Panc1 (cell line): ENCODE measurements around the gene TAS2R38.

Experiments
- POLR2AphosphoS5 ChIP-seq: IDR thresholded peaks from 2 replicates; pipeline ENCODE4 v1.6.1; 2012; ENCODE audit warnings: mild to moderate bottlenecking, low read depth, low read length, moderate library complexity
- SIN3A ChIP-seq: IDR thresholded peaks from 2 replicates; pipeline ENCODE4 v1.6.1; 2012; ENCODE audit warnings: low read depth, mild to moderate bottlenecking, low read length, moderate library complexity, borderline replicate concordance; ENCODE audit not compliant: insufficient read depth
- TCF7L2 ChIP-seq: IDR thresholded peaks from 2 replicates; pipeline ENCODE4 v1.6.1; 2011; ENCODE audit warnings: mild to moderate bottlenecking, low read depth, low read length, inconsistent platforms
- TF ChIP-seq, protein P1 (sequence below): fragments of 450-650 bp; IDR thresholded peaks from 2 replicates; pipeline ENCODE4 v1.5.1; 2017; ENCODE audit warnings: mild to moderate bottlenecking
- TF ChIP-seq, protein P2 (sequence below), 2 experiments: IDR thresholded peaks; 2 replicates each; pipeline ENCODE4 v1.6.1; 2011 to 2012; ENCODE audit warnings: low read depth in 2 of 2, control low read depth in 1 of 2, low read length in 1 of 2, mild to moderate bottlenecking in 1 of 2, moderate library complexity in 1 of 2; ENCODE audit not compliant: insufficient read depth in 1 of 2

DNA sequence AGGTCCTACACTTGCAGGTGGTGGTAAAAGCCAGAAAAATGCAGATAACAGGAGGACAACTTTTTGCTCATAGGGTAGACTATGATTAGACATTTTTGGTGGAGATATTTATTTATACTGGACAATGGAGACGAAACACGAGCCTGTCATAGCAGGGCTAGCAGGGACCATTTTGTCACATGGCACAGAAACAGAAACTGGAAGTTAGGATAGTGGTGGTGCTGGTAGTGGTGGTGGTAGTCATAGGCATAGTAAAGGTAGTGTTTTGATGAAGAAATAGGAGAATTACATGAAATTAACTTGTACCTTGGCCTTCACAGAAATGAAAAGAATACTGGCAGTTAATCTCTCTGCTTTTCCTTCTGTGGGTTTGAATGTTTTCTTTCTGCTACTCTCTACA is 13.3 kb upstream of the TAS2R38 start:
- TF ChIP-seq, protein P1, sequence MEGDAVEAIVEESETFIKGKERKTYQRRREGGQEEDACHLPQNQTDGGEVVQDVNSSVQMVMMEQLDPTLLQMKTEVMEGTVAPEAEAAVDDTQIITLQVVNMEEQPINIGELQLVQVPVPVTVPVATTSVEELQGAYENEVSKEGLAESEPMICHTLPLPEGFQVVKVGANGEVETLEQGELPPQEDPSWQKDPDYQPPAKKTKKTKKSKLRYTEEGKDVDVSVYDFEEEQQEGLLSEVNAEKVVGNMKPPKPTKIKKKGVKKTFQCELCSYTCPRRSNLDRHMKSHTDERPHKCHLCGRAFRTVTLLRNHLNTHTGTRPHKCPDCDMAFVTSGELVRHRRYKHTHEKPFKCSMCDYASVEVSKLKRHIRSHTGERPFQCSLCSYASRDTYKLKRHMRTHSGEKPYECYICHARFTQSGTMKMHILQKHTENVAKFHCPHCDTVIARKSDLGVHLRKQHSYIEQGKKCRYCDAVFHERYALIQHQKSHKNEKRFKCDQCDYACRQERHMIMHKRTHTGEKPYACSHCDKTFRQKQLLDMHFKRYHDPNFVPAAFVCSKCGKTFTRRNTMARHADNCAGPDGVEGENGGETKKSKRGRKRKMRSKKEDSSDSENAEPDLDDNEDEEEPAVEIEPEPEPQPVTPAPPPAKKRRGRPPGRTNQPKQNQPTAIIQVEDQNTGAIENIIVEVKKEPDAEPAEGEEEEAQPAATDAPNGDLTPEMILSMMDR, result no peak
- no peak for TF ChIP-seq SIN3A
- no peak for TF ChIP-seq POLR2AphosphoS5
- TF ChIP-seq TCF7L2, result no peak
- TF ChIP-seq, protein P2, sequence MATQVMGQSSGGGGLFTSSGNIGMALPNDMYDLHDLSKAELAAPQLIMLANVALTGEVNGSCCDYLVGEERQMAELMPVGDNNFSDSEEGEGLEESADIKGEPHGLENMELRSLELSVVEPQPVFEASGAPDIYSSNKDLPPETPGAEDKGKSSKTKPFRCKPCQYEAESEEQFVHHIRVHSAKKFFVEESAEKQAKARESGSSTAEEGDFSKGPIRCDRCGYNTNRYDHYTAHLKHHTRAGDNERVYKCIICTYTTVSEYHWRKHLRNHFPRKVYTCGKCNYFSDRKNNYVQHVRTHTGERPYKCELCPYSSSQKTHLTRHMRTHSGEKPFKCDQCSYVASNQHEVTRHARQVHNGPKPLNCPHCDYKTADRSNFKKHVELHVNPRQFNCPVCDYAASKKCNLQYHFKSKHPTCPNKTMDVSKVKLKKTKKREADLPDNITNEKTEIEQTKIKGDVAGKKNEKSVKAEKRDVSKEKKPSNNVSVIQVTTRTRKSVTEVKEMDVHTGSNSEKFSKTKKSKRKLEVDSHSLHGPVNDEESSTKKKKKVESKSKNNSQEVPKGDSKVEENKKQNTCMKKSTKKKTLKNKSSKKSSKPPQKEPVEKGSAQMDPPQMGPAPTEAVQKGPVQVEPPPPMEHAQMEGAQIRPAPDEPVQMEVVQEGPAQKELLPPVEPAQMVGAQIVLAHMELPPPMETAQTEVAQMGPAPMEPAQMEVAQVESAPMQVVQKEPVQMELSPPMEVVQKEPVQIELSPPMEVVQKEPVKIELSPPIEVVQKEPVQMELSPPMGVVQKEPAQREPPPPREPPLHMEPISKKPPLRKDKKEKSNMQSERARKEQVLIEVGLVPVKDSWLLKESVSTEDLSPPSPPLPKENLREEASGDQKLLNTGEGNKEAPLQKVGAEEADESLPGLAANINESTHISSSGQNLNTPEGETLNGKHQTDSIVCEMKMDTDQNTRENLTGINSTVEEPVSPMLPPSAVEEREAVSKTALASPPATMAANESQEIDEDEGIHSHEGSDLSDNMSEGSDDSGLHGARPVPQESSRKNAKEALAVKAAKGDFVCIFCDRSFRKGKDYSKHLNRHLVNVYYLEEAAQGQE (IDR thresholded peaks at IDR 0.05; ENCODE audit: insufficient read depth in 1 of 2, low read depth in 2 of 2, low read length in 1 of 2), result no peak
